AG10803 (cell line): ENCODE data around the gene GTPBP10.
A peak's percentile ranks its signal among the peaks of the same experiment; 100 is the strongest.

Experiments
- DNase-seq: peaks from one replicate; pipeline ENCODE4 v3.0.0; 2010; ENCODE audit warnings: low read depth
- H3K4me3 ChIP-seq: 2 replicates; pipeline ENCODE4 v1.5.1; 2011; ENCODE audit warnings: mild to moderate bottlenecking, low read length, control low read depth
- TF ChIP-seq, protein P1 (sequence below): conservative IDR thresholded peaks from 2 replicates; pipeline ENCODE4 v1.5.1; 2011; ENCODE audit warnings: mild to moderate bottlenecking, low read length, control low read depth, inconsistent platforms

Gene GTPBP10

DNA sequence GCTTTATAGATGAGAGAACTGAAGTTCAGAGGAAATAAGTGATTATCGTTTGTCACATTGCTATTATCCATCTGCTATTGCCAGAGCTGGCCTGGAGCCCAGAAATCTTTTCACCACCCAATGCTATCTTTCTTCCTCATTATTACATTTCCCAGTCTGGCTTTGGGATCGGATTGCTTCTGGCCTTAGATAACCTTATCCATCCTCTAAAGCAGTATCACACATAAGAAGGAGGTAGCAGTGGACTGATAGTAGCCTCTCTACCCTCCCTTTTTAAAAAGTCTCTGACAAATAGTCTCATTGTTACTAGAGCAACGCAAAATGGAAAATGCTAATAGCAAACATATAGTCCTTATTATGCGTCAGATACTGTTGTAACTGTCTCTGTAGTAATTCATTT, 55.5 kb downstream of the GTPBP10 start:
- TF ChIP-seq, protein P1, sequence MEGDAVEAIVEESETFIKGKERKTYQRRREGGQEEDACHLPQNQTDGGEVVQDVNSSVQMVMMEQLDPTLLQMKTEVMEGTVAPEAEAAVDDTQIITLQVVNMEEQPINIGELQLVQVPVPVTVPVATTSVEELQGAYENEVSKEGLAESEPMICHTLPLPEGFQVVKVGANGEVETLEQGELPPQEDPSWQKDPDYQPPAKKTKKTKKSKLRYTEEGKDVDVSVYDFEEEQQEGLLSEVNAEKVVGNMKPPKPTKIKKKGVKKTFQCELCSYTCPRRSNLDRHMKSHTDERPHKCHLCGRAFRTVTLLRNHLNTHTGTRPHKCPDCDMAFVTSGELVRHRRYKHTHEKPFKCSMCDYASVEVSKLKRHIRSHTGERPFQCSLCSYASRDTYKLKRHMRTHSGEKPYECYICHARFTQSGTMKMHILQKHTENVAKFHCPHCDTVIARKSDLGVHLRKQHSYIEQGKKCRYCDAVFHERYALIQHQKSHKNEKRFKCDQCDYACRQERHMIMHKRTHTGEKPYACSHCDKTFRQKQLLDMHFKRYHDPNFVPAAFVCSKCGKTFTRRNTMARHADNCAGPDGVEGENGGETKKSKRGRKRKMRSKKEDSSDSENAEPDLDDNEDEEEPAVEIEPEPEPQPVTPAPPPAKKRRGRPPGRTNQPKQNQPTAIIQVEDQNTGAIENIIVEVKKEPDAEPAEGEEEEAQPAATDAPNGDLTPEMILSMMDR: no peak
- H3K4me3 ChIP-seq: no peak overlapping the region
- DNase-seq: peak; percentile 42

DNA sequence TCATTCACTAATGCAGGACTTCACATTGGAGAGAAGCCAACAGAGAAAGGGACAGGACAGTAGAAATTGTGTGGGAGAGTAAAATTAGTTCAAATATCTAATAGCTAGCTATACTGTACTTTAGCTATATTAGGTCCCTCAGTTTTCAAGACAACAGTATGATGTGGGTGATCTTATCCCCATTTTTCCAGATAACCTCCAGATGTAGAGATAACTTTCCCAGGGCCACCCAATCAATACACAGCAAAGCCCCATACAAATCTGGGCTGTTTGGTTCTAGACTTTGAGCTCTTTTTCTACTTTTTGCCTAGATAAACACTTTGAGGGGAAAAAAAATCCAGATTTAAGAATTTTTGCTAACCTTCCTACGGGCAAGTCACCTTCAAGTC, 56.3 kb downstream of the GTPBP10 start:
- peak overlapping the region; percentile 89 for H3K4me3 ChIP-seq
- TF ChIP-seq, protein P1: no peak
- DNase-seq: no peak

DNA sequence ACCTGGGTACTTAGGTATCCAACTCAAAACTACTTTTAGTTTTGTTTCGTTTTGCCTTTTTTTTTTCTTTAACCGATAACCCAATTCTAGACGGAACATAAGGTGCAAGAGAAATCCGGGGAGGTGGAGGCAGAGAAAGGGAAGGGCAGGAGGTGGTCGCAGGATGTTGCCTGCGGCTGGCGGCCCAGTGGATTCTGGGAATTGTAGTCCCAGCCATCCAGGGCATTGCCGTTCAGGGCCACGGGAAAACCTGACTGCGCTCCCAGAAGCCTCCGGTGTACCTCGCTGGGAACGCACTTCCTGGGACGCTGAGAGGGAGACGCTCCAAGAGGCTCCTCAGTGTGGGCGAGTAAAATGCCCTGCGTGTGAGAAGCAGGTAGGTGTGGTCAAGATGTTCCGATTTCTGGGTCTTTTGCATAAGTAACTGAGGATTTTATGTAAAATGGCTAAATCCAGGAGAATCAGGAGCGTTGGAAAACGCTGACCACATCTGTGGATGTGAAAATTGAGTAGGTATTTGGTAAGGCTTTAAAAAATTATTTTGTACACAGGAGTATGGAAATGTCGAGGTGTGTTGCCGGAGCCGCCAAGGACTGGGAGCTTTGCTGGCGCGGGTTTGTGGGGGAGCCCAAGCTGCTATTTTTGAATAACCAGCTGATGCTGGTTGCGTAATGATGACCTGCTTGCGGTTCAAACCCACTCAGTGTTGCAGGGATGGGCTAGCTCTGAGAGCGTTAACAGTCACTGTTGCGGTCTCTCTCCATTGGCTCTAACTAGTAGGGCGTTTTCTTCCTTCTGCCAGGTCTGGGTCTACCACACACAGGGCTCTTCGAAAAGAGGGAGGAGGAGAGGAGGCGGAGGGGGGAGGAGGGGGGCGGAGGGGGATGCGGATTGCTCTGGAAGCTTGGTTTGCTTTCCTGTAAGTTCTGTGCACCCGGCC, 56.9 kb downstream of the GTPBP10 start, which contains the start of gene CLDN12:
Gene CLDN12 (plus strand): TSS at position 288 of the 940 bp plus-strand sequence. CDS start 9,216 bp downstream, outside the sequence.
- DNase-seq: peak; percentile 98
- H3K4me3 ChIP-seq: peak within 1 kb of the TSS; percentile 89
- TF ChIP-seq, protein P1: no peak

DNA sequence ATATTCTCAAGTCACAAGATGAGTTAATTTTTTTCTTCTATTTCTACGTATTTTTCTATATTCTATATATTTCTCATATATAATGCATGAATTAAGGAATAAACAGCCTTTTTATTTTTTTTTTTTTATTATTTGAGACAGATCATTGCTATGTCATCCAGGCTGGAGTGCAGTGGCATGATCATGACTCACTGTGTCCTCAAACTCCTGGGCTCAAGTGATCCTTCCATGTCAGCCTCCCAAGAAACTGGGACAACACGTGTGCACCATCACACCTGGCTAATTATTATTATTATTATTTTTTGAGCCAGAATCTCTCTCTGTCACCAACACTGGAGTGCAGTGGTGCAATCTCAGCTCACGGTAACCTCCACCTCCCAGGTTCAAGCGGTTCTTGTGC, 58.3 kb downstream of the GTPBP10 start:
- no peak overlapping the region for H3K4me3 ChIP-seq
- DNase-seq: peak; percentile 10
- TF ChIP-seq, protein P1: no peak

DNA sequence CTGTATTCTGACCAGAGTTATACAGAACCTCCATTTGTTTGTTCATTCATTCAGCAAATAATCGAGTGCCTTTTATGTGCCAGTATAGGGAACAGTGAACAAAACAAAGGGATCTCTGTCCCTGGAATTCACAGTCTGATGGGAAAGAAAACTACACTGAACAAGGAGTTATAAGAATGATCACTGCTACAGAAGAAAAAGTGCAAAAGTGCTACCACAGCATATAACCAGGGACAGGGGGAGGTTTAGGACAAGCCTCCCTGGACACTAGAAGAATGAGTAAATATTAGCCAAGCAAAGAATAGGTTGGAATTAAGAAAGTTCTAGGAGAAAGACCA, 60.9 kb downstream of the GTPBP10 start:
- no peak overlapping the region for H3K4me3 ChIP-seq
- TF ChIP-seq, protein P1: no peak
- DNase-seq: no peak

DNA sequence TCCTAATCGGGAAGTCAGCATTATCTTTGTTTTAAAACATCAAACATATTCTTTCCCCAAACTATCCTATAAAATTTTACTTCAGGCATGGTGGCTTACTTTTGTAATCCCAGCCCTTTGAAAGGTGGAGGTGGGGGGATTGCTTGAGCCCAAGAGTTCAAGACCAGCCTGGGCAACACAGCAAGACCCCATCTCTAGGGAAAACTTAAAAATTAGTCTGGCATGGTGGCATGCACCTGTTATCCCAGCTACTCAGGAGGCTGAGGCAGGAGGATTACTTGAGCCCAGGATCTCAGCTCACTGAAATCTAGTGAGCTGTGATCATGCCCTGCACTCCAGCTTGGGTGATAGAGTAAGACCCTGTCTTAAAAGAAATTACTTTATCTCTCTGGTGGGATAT, 61.6 kb downstream of the GTPBP10 start:
- TF ChIP-seq, protein P1: no peak
- H3K4me3 ChIP-seq: no peak overlapping the region
- no peak for DNase-seq

DNA sequence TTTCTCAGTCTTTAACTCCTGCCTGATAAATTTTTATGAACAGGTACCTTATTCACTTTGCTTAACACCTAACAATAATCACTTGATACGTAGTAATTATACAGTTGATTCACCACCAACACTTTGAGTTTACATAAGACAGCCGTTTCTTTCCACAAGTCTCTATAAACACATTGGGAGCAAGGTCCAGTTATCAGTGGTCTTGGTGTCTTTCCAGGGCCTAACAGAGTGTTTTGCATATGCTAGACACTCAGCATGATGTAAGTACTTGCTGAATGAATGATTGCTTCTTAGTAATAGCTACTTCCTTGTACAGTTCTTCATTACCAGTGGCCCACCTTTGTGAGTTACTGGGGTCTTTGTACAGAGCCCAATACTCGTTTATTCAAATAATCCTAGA, 63.2 kb downstream of the GTPBP10 start:
- H3K4me3 ChIP-seq: no peak overlapping the region
- no peak for DNase-seq
- TF ChIP-seq, protein P1: no peak
